Liver (tissue), 9 donors: ENCODE data around the gene MRAP2. TPM values are rescaled to one million over a fixed set of nuclear protein-coding genes. Genes with fewer than 3 reads are reported as not detected.
A peak's percentile ranks its signal among the peaks of the same experiment; 100 is the strongest.

ENCODE experiments used
- DNase-seq: peaks from one replicate; pipeline ENCODE4 v3.0.0-alpha.2; 2017; ENCODE audit warnings: low spot score
- H3K27ac ChIP-seq, 2 donors: one replicate each; pipeline ENCODE4 v1.7.0; 2013; ENCODE audit warnings: inconsistent platforms in 2 of 2, low read length in 2 of 2, control low read depth in 1 of 2, low read depth in 1 of 2, mild to moderate bottlenecking in 1 of 2
- H3K27me3 ChIP-seq, 4 donors: one replicate each; pipeline versions ENCODE4 v1.6.1 to v1.7.0; 2013; ENCODE audit warnings: low read length in 3 of 4, inconsistent platforms in 1 of 4, mild to moderate bottlenecking in 1 of 4, moderate library complexity in 1 of 4; ENCODE audit not compliant: control insufficient read depth in 4 of 4, insufficient read depth in 4 of 4
- H3K36me3 ChIP-seq, 4 donors: one replicate each; pipeline versions ENCODE4 v1.6.1 to v1.7.0; 2013; ENCODE audit warnings: low read length in 3 of 4, mild to moderate bottlenecking in 3 of 4, low read depth in 1 of 4, moderate library complexity in 1 of 4; ENCODE audit not compliant: control insufficient read depth in 4 of 4, insufficient read depth in 3 of 4
- H3K4me1 ChIP-seq, 4 donors: one replicate each; pipeline versions ENCODE4 v1.6.1 to v1.7.0; 2013; ENCODE audit warnings: low read length in 3 of 4, mild to moderate bottlenecking in 3 of 4, moderate library complexity in 1 of 4; ENCODE audit not compliant: control insufficient read depth in 4 of 4, insufficient read depth in 4 of 4
- H3K4me3 ChIP-seq, 3 donors: one replicate each; pipeline versions ENCODE4 v1.6.1 to v1.7.0; 2013; ENCODE audit warnings: low read length in 3 of 3, control low read depth in 1 of 3, low read depth in 1 of 3, mild to moderate bottlenecking in 1 of 3
- H3K9ac ChIP-seq, 2 donors: one replicate each; pipeline ENCODE4 v1.7.0; 2013; ENCODE audit warnings: low read length in 2 of 2, mild to moderate bottlenecking in 2 of 2, moderate library complexity in 2 of 2, control low read depth in 1 of 2, low read depth in 1 of 2
- H3K9me3 ChIP-seq, 4 donors: one replicate each; pipeline versions ENCODE4 v1.6.1 to v1.7.0; 2013; ENCODE audit warnings: low read length in 3 of 4; ENCODE audit not compliant: control insufficient read depth in 4 of 4
- FOXA1 ChIP-seq: IDR thresholded peaks from 2 replicates; pipeline ENCODE4 v1.6.1; 2016; ENCODE audit warnings: antibody characterized with exemption
- FOXA2 ChIP-seq: IDR thresholded peaks from 2 replicates; pipeline ENCODE4 v1.6.1; 2016; ENCODE audit warnings: antibody characterized with exemption
- HNF4G ChIP-seq: IDR thresholded peaks from 2 replicates; pipeline ENCODE4 v1.6.1; 2016; ENCODE audit warnings: antibody characterized with exemption
- JUND ChIP-seq, 2 donors: IDR thresholded peaks; 2 replicates each; pipeline ENCODE4 v1.6.1; 2016; ENCODE audit warnings: antibody characterized with exemption in 2 of 2
- NR2F2 ChIP-seq: IDR thresholded peaks from 2 replicates; pipeline ENCODE4 v1.6.1; 2016; ENCODE audit warnings: antibody characterized with exemption
- RXRA ChIP-seq, 2 donors: IDR thresholded peaks; 2 replicates each; pipeline ENCODE4 v1.6.1; 2017 to 2018; ENCODE audit warnings: antibody characterized with exemption in 2 of 2, mild to moderate bottlenecking in 1 of 2
- TAF1 ChIP-seq: conservative IDR thresholded peaks from 2 replicates; pipeline ENCODE4 v1.6.1; 2016; ENCODE audit warnings: antibody characterized with exemption, mild to moderate bottlenecking
- YY1 ChIP-seq: IDR thresholded peaks from 2 replicates; pipeline ENCODE4 v1.6.1; 2016; ENCODE audit warnings: antibody characterized with exemption, mild to moderate bottlenecking
- WGBS: extraction: QIAGEN DNeasy Blood & Tissue Kit; methylation state at CpG from one replicate; pipeline ENCODE4 v1.1.7; 2013; 5-methylcytosine and 5-hydroxymethylcytosine counted together
- polyA plus RNA-seq, 2 donors: library from polyadenylated mRNA; stranded (reverse) in 1 of 2; unstranded in 1 of 2; fragments of 200-250 nt in 1 of 2; fragments of >200 nt in 1 of 2; fragmentation: Nextera tagmentation in 1 of 2; extraction: Ambion mirVana in 1 of 2; gene quantifications; one replicate each; pipeline versions ENCODE4 v1.2.1 to v1.2.3, GENCODE V29; 2013 to 2015
- total RNA-seq, 2 donors: library from RNA; depleted of rRNA; stranded (reverse); fragments of >200 nt; gene quantifications; one replicate each; pipeline ENCODE4 v1.2.3, GENCODE V29; 2014
- TF ChIP-seq, protein P1 (sequence below): IDR thresholded peaks from 2 replicates; pipeline ENCODE4 v1.6.1; 2016; ENCODE audit warnings: antibody characterized with exemption
- TF ChIP-seq, protein P2 (sequence below): IDR thresholded peaks from 2 replicates; pipeline ENCODE4 v1.6.1; 2016; ENCODE audit warnings: antibody characterized with exemption
- TF ChIP-seq, protein P3 (sequence below): IDR thresholded peaks from 2 replicates; pipeline ENCODE4 v1.6.1; 2016; ENCODE audit warnings: antibody characterized with exemption
- TF ChIP-seq, protein P4 (sequence below): fragments of 150-350 bp; IDR thresholded peaks from 2 replicates; pipeline ENCODE4 v1.5.1; 2017; ENCODE audit warnings: improper control_type of control experiment, low read depth, low read length; ENCODE audit not compliant: missing input control
- donor health status: healthy.
- donor health status: healthy.
- donor health status: healthy.
- donor health status: healthy.
- donor health status: healthy.

MRAP2 gene, protein sequence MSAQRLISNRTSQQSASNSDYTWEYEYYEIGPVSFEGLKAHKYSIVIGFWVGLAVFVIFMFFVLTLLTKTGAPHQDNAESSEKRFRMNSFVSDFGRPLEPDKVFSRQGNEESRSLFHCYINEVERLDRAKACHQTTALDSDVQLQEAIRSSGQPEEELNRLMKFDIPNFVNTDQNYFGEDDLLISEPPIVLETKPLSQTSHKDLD
- under 1 TPM; 0.08 to 0.51 TPM for total RNA-seq
- polyA plus RNA-seq, result under 1 TPM in 1 of 2 donors, not detected in 1; 0.05 TPM

DNA sequence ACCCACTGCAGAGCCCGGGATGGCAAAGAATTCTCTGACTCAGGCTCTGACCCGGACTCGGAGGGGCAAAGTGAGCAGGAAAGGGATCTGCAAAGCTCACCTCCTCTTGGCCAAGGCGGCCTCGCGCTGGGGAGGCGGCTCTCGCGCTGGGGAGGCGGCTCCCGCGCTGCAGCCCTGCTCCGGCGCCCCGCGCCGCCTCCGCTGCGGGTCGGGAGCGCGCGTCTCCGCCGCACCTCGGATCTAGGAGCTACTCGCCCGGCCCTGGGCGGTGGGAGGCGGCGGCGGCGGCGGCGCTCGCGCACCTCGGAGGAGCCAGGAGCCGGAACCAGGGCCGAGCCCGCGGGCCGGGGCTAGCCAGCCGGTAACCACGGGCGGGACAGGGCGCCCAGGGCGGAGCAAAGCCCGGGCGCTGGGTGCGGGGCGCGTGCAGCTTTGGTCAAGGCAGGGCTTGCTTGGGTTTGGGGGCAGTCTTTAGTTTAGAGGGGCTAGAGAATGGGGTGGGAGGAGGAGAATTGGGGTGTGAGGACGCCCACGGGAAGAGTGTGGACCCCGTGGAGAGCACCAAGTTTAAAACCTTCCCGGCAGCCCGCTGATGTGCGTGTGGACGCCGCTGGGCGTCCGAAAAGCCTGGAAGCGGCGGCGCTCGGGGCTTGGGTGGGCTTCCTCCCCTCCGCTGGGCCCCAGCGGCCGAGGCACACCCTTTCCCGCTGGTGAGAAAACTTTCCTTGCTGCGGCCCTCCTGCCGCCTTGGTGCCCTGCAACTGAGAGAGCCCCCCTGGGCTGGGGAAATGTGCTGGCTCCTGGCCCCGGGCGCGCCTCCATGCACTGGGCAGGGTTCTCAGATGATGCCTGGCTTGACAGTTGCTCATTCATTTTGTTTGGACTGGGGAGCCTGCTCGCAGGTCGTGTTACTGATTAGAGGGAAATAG, at the start of gene MRAP2:
TSS of gene MRAP2 (plus strand) at position 250 of the 929 bp plus-strand sequence. CDS start 21,547 bp downstream, outside the sequence.
- H3K36me3 ChIP-seq, result no peaks in the 10 kb centered on the region
- peak; percentile 38 for DNase-seq
- no peak within 1 kb of the TSS for H3K27ac ChIP-seq
- H3K27me3 ChIP-seq, result peaks cover 0 to 3% (median 1%) of the 10 kb centered on the region in 4 donors
- TF ChIP-seq, protein P1, sequence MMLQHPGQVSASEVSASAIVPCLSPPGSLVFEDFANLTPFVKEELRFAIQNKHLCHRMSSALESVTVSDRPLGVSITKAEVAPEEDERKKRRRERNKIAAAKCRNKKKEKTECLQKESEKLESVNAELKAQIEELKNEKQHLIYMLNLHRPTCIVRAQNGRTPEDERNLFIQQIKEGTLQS, result no peak
- TF ChIP-seq HNF4G (no peak), NR2F2 (no peak), FOXA1 (no peak), TAF1 (no peak), YY1 (no peak)
- TF ChIP-seq, protein P2, sequence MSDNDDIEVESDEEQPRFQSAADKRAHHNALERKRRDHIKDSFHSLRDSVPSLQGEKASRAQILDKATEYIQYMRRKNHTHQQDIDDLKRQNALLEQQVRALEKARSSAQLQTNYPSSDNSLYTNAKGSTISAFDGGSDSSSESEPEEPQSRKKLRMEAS, result no peak
- TF ChIP-seq, protein P3, sequence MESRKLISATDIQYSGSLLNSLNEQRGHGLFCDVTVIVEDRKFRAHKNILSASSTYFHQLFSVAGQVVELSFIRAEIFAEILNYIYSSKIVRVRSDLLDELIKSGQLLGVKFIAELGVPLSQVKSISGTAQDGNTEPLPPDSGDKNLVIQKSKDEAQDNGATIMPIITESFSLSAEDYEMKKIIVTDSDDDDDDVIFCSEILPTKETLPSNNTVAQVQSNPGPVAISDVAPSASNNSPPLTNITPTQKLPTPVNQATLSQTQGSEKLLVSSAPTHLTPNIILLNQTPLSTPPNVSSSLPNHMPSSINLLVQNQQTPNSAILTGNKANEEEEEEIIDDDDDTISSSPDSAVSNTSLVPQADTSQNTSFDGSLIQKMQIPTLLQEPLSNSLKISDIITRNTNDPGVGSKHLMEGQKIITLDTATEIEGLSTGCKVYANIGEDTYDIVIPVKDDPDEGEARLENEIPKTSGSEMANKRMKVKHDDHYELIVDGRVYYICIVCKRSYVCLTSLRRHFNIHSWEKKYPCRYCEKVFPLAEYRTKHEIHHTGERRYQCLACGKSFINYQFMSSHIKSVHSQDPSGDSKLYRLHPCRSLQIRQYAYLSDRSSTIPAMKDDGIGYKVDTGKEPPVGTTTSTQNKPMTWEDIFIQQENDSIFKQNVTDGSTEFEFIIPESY, result no peak
- TF ChIP-seq, protein P4, sequence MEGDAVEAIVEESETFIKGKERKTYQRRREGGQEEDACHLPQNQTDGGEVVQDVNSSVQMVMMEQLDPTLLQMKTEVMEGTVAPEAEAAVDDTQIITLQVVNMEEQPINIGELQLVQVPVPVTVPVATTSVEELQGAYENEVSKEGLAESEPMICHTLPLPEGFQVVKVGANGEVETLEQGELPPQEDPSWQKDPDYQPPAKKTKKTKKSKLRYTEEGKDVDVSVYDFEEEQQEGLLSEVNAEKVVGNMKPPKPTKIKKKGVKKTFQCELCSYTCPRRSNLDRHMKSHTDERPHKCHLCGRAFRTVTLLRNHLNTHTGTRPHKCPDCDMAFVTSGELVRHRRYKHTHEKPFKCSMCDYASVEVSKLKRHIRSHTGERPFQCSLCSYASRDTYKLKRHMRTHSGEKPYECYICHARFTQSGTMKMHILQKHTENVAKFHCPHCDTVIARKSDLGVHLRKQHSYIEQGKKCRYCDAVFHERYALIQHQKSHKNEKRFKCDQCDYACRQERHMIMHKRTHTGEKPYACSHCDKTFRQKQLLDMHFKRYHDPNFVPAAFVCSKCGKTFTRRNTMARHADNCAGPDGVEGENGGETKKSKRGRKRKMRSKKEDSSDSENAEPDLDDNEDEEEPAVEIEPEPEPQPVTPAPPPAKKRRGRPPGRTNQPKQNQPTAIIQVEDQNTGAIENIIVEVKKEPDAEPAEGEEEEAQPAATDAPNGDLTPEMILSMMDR, result no peak
- no peaks in the 10 kb centered on the region for H3K9me3 ChIP-seq
- WGBS, result 1% methylated on average over 78 of the region's 78 CpGs
- H3K4me3 ChIP-seq, result peak within 1 kb of the TSS; percentile 26 to 66 (median 48)
- H3K4me1 ChIP-seq, result peaks cover 4 to 14% (median 8%) of the 10 kb centered on the region in 4 donors
- no peak within 1 kb of the TSS for H3K9ac ChIP-seq

DNA sequence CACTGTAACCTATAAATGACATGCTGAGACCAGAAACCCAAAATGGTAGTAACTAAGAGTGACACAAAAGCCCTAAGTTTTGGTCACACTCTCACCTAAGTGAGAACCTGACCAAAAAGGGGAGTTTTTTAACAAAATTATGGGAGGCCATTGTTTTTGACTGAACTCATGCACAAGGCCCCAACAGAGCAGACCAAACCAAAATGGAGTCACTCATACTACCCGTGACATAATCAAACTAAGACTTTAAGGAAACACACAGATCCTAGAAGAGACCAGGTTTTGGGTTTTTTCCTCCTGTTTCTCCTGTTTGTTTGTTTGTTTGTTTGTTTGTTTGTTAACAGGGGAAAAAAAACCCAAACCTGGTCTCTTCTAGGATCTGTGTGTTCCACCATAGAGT, 49.2 kb upstream of the MRAP2 start:
- no peak for TF ChIP-seq FOXA2
- no peak overlapping the region for H3K4me3 ChIP-seq
- no peaks in the 10 kb centered on the region for H3K4me1 ChIP-seq
- H3K9ac ChIP-seq, result no peak overlapping the region
- no peak for DNase-seq
- H3K27ac ChIP-seq, result no peak overlapping the region
- H3K9me3 ChIP-seq, result no peaks in the 10 kb centered on the region
- no peaks in the 10 kb centered on the region for H3K27me3 ChIP-seq
- no peaks in the 10 kb centered on the region for H3K36me3 ChIP-seq
- 95% methylated on average over 1 of the region's 1 CpG for WGBS

DNA sequence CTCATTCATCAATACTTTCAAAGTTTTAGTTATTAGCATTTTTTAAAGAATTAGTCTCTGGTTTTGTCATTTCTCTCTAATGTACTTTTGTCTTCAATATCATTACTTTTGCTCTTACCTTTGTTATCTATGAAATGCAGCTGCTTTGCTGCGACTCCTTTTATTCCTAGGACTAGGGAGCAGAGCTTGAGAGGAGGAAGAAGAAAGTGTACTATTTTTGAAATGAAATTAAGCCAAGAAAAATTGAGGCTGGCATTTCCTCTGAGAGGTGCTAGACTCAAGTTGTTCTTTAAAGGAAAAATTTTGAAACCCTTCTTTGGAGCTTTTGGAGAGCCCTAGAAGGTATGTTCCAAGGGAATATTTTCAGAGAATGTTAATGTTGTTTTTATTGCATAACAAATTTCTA, 48.3 kb upstream of the MRAP2 start:
- H3K9me3 ChIP-seq, result no peaks in the 10 kb centered on the region
- no peak overlapping the region for H3K4me3 ChIP-seq
- no peaks in the 10 kb centered on the region for H3K4me1 ChIP-seq
- H3K27me3 ChIP-seq, result no peaks in the 10 kb centered on the region
- WGBS, result 90% methylated on average over 1 of the region's 1 CpG
- H3K9ac ChIP-seq, result no peak overlapping the region
- H3K27ac ChIP-seq, result no peak overlapping the region
- H3K36me3 ChIP-seq, result no peaks in the 10 kb centered on the region
- TF ChIP-seq RXRA (IDR thresholded peaks at IDR 0.05) (no peak), JUND (IDR thresholded peaks at IDR 0.05) (no peak), HNF4G (no peak)
- DNase-seq, result no peak
